HG03060 (cell line): ENCODE measurements around the gene CATSPER3.

ENCODE experiments used
- ATAC-seq: cut with Tn5 transposase; IDR thresholded peaks from one replicate; pipeline ENCODE4 v1.9.1; 2021; ENCODE audit warnings: low read depth, moderate number of reproducible peaks; ENCODE audit not compliant: unreplicated experiment

CATSPER3 gene

DNA sequence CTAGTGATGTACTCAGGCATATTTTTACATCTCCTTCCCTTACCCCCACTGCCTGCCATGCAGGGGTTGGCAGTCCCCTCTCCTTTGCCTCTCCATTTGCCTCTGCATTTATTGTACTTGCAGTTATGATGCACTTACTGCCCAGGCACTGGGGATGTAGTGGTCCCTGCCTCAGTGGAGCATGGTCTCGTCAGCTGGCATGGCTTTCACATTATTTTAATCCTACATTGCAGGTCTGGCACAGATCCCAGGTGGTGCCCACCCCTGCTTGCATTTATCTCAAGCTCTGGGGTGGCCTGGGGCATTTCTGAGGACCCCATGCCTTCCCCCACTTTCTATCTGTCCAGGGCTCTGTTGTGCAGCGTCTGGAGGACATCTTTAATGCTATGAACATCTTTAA lies 89.5 kb downstream of the CATSPER3 start:
- ATAC-seq = no peak

DNA sequence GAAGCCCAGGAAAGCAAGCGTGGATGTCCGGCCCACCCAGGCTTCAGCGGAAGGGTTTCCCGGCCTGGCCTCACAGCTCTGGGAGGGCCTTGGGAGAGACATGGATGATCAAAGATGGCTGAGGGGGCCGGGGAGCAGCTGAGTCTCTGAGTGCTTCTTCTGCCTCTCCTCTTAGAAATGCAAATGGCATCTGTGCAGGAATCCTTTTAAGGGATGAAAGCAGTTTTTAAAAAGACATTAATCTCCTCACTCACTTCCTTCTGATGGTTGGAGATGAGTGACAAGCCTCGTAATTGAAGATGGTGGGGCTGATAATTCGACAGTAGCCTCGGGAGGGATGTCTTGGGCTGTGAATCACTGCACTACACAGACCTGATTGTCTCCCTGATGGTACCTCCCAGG lies 90.6 kb downstream of the CATSPER3 start:
- ATAC-seq = no peak

DNA sequence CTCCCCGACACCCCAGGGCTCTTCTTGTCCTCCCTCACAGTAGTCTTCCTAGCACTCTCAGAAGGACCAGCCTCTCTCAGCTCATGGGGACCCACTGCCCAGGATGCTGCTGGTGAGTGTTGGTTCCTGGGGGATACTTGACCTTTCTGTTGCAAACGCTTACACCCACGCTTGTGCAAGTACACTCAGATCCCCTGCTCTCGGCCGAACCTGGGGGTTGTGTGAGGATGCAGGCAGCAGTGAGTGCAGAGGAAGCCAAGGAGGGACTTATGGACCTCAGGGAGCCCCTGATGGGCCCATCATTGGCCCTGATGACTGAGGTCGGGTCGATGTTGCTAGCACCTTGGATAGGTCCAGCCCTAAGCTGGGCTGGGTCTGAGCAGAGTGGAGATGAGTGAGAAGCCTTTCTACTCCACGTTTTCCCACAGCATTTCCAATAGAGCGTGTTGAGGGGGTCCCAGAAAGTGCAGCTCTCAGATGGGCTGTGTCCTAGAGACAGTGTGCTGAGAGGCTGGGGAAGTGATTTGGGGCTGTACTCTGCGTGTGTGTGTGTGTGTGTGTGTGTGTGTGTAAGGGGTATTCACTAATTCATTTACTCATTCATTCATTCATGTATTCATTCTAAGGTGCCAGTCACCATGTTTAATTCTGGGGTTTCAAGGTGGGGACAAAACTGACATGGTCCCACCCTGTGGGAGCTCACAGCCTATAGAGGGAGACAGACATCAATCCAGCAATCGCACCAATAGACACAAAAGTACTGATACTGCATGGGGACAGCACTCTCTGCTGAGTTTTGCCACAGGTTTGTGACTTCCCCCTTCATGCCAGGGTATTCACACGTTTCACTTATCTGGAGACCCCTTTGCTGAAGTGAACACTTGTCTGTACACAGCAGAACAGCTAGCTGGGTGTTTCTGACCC lies 91.6 kb downstream of the CATSPER3 start:
- no peak for ATAC-seq

DNA sequence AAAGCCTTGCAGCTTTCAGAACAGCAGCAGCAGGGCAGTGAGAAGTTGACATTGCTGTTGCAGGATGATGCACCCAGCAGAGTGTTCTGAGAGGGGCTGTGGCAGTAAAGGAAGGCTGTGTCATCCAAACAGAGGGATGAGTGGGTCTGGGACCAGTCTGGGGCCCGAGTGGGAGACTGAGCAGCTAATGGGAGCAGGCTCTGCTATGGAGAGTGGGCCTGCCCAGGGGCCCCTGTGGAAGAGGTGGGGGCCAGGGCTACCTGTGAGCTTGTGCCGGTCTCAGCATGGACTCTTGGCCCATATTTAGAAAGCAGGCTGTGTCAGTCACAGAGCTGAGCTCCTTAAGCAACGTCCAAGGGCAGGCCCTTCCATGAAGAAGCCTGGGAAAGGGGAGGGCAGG lies 92.3 kb downstream of the CATSPER3 start:
- ATAC-seq = no peak

DNA sequence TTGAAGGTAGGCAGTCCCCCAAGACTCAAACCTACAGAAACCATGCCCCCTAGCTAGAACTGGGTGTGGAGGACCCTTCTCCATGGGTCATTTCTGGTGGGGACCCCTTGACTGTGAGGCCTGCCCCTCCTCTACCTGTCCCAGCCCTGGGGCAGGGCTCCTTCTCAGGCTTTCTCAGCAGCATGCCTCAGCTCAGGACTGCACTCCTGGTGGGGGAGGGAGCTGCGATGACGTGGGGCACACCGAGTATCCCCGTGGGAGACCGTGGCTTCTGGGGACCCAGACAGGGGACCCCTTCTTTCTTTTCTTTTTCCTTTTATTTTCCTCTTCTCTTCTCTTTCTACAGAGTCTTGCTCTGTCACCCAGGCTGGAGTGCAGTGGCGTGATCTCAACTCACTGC lies 93.3 kb downstream of the CATSPER3 start:
- no peak for ATAC-seq
